ENCODE measurements around the gene APBA2. TPM values are rescaled to one million over a fixed set of nuclear protein-coding genes. Genes with fewer than 3 reads are reported as not detected.

Gene APBA2
- total and polyA plus RNA-seq, 2 of the 4 experiments (the other 2 are of a cell fraction): 21.7 to 33.0 TPM

DNA sequence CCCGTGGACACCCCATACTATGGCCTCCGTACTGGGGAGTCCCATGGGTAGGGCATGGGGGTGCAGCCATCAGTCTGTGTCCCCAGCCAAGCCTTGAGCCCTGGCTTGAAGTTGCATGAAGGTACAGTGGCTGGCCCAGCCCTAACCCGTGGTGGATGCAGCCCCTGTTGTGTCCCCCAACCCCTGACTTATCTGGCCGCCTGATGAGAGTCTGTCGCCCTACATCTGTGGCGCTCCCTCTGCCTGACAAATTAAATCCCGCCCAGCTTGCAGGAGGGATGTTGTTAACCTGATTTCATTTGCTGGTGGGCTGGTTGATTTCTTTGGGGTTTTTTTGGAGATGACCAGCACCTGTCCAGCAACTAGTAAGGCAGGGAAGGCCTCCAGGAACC, 186.1 kb downstream of the APBA2 start:
- Histone ChIP-seq H3K9me1 (ENCODE audit: insufficient read depth, low read length) (peaks cover 11% of the 10 kb centered on the region; the same call in 1 of the 2 replicates), H3K23ac (ENCODE audit: low read depth, low read length) (no peak overlapping the region)
- dilution Hi-C loops (cut with HindIII; ENCODE audit: low sequenced_read_pairs, unreplicated experiment): no loop called here

More for the DNA sequence above, 186.1 kb downstream of the APBA2 start:
- Histone ChIP-seq H3K4me2 (ENCODE audit: low read depth, low read length) (no peak overlapping the region), H3K14ac (replicated peaks; ENCODE audit: low read depth, low read length) (no peak overlapping the region), H3K79me1 (ENCODE audit: low read depth in 1 of 2, low read length in 2 of 2) (peaks cover 8 to 11% of the 10 kb centered on the region in 2 experiments; a peak in 1 of 4 replicates), H4K91ac (ENCODE audit: insufficient read depth, low read depth, low read length) (no peak overlapping the region), H3K9ac (ENCODE audit: low read depth, low read length) (no peak overlapping the region), H2BK15ac (ENCODE audit: low read depth, low read length) (no peak overlapping the region), H4K20me1 (ENCODE audit: insufficient read depth, low read length) (peaks cover 1% of the 10 kb centered on the region; the same call in 1 of the 2 replicates), H3K9me3 (ENCODE audit: control insufficient read depth, insufficient read depth, low read length) (0 out of 2 replicates have a peak, but pooled peaks cover 2% of the 10 kb centered on the region), H3K18ac (ENCODE audit: low read depth, low read length) (no peak overlapping the region), H2AFZ (replicated peaks; ENCODE audit: low read length, poor library complexity) (no peak overlapping the region), H3K27ac (ENCODE audit: insufficient read depth, low read length) (no peak overlapping the region), H3K4ac (ENCODE audit: low read depth, low read length) (no peak overlapping the region), H2AK9ac (replicated peaks; ENCODE audit: low read depth, low read length, poor library complexity) (no peak overlapping the region), H3K4me3 (ENCODE audit: insufficient read depth, low read depth, low read length) (no peak overlapping the region), H3K27me3 (ENCODE audit: control insufficient read depth, insufficient read depth, low read length) (no peaks in the 10 kb centered on the region), H2AK5ac (ENCODE audit: low read depth, low read length) (no peak overlapping the region), H3K56ac (ENCODE audit: extremely low read depth, insufficient read depth, low read length) (no peak overlapping the region), H3K36me3 (ENCODE audit: control insufficient read depth, insufficient read depth, low read length) (no peaks in the 10 kb centered on the region), H2BK20ac (ENCODE audit: low read depth, low read length) (no peak overlapping the region), H4K8ac (ENCODE audit: low read depth in 2 of 2, low read length in 2 of 2) (no peak overlapping the region), H4K5ac (ENCODE audit: low read depth, low read length) (no peak overlapping the region), H2BK120ac (ENCODE audit: low read depth, low read length) (no peak overlapping the region), H2BK5ac (ENCODE audit: low read depth, low read length, poor library complexity, severe bottlenecking) (no peak overlapping the region), H3K4me1 (ENCODE audit: control insufficient read depth, insufficient read depth, low read length) (no peaks in the 10 kb centered on the region)
- intact Hi-C loops (cut with micrococcal nuclease) (no loop called here), in situ Hi-C loops (cut with MboI; ENCODE audit: low sequenced_read_pairs) (no loop called here)
- BruUV-seq (replicated peaks): no TSS peak
- no peak for ATAC-seq (ENCODE audit: low read depth)
- WGBS, 2 experiments (ENCODE audit: extremely low coverage in 2 of 2, insufficient read length in 1 of 2): no CpG with 5 or more reads among the region's 7 CpGs
- ChIA-PET CTCF (no interaction called here), POLR2A (ENCODE audit: unreplicated experiment) (no interaction called here)
- no peak for TF ChIP-seq RAD21 (IDR thresholded peaks at IDR 0.05; ENCODE audit: low read length)
- TF ChIP-seq FOS (IDR thresholded peaks at IDR 0.05; ENCODE audit: low read depth, low read length): no peak
- TF ChIP-seq CHD1 (IDR thresholded peaks at IDR 0.05; ENCODE audit: low read depth, low read length): no peak
- TF ChIP-seq MAFK (IDR thresholded peaks at IDR 0.05; ENCODE audit: low read depth, low read length): no peak
- TF ChIP-seq, protein P1, sequence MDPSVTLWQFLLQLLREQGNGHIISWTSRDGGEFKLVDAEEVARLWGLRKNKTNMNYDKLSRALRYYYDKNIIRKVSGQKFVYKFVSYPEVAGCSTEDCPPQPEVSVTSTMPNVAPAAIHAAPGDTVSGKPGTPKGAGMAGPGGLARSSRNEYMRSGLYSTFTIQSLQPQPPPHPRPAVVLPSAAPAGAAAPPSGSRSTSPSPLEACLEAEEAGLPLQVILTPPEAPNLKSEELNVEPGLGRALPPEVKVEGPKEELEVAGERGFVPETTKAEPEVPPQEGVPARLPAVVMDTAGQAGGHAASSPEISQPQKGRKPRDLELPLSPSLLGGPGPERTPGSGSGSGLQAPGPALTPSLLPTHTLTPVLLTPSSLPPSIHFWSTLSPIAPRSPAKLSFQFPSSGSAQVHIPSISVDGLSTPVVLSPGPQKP (IDR thresholded peaks at IDR 0.05; ENCODE audit: borderline replicate concordance, low read depth, low read length): no peak
- no peak for TF ChIP-seq POLR2A (IDR thresholded peaks at IDR 0.05; ENCODE audit: low read depth, low read length)
- no peak for TF ChIP-seq SMC3 (IDR thresholded peaks at IDR 0.05; ENCODE audit: low read depth, low read length)
- TF ChIP-seq BHLHE40 (IDR thresholded peaks at IDR 0.05; ENCODE audit: low read depth, low read length): no peak
- no peak for DNase-seq
